Lower leg skin (tissue), 3 donors: ENCODE results near the gene SPAAR.

ENCODE experiments used
- POLR2A ChIP-seq, 2 donors: fragments of 450-650 bp; IDR thresholded peaks; one replicate each; pipeline ENCODE4 v1.6.1; 2016 to 2017; ENCODE audit warnings: antibody characterized with exemption in 2 of 2, mild to moderate bottlenecking in 1 of 2, moderate library complexity in 1 of 2
- TF ChIP-seq, protein P1 (sequence below), 3 donors: fragments of 450-650 bp; IDR thresholded peaks; one replicate each; pipeline ENCODE4 v1.5.1; 2016; ENCODE audit warnings: antibody characterized with exemption in 3 of 3, mild to moderate bottlenecking in 3 of 3, moderate library complexity in 2 of 3

DNA sequence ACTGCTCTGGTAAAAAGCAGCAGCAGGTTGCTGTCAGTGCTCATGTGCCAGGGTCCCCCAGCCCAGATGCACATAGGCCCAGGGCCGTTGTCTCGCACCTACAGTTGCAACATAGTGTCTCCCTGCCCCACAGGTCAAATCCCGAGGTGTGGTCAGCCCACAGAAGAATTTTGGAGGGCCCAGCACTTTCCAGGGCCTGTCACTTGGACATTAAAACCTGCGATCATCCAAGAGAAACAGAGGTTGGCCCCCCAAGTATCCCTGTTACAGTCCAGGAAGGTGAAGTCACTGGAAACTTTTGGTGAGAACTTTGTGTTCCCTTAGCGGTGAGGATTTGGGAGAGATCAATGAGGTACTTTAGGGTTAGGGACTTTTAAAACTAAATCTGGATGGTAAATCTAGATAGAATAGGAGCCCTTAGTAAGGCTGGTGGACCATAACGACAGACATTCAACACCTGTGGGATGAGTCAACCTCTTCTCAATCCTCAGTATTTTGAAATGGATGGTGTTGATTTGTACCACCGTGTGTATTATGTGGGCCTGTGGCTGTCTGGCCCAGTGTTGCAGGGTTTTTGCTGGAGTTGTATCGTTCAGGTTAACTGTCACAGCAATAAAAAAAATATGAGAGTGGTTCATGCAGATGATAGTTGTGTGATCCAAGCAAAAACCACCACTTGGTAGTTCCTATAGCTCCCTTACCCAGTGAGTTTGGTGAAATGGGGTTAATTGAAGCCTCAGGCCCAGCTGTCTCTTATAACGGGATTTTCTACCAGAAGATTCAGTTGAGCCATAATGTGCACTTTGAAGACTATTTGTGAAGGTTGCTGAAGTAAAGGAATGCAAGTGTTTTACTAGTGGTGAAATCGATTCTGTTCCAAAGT lies 29.4 kb downstream of the SPAAR start:
- TF ChIP-seq, protein P1, sequence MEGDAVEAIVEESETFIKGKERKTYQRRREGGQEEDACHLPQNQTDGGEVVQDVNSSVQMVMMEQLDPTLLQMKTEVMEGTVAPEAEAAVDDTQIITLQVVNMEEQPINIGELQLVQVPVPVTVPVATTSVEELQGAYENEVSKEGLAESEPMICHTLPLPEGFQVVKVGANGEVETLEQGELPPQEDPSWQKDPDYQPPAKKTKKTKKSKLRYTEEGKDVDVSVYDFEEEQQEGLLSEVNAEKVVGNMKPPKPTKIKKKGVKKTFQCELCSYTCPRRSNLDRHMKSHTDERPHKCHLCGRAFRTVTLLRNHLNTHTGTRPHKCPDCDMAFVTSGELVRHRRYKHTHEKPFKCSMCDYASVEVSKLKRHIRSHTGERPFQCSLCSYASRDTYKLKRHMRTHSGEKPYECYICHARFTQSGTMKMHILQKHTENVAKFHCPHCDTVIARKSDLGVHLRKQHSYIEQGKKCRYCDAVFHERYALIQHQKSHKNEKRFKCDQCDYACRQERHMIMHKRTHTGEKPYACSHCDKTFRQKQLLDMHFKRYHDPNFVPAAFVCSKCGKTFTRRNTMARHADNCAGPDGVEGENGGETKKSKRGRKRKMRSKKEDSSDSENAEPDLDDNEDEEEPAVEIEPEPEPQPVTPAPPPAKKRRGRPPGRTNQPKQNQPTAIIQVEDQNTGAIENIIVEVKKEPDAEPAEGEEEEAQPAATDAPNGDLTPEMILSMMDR (IDR thresholded peaks at IDR 0.05), result no peak
- no peak for TF ChIP-seq POLR2A (IDR thresholded peaks at IDR 0.05)
